ENCODE measurements around the gene SNW1.
"Not testable (repeated sequence)": the region's sequence is repeated elsewhere in the genome, so short reads cannot be mapped to it uniquely, and the experiment has no call there.

Gene SNW1

DNA sequence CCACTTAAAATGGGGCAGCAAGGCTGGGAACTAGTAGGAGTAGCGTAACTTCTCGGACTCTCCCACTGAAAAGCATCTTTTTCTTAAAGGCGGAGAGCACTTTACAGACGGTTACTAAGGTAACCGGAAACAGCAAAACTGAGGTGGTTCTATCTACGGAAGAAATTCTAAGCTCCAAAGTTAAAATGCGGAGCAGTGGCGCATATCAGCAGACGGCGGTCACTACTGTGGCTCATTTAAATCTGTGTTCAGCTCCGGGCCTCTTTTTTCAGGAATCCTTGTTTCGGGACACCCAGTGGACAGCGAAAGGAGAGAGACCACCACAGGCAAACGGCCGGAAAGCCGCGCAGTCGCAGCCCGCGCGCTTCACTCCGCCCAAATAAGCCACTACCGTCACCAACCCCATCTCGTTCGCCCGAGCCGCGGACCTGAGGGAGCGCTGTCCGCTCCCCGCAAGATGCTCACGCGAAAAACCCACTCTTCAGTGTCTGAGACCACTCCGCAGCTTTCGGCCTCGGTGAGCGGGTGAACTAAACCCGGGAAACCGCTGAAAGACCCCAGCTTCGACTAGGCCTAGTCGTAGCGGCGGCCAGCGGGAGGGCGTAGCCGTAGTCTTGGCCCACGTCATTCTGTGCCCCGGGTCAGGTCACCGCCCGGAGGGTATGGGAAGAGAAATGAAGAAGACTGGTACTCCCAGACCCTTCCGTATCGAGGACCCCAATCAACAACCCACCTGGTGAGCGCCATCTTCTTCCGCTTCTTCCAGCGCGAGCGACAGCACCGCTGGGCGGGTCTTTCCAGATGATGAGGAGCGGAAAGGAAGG, at the start of gene SNW1:
Gene SNW1 (minus strand): TSS at position 776 of the 824 bp plus-strand sequence. CDS start 29 bp downstream, at position 747.
- no peak for DNase-seq

DNA sequence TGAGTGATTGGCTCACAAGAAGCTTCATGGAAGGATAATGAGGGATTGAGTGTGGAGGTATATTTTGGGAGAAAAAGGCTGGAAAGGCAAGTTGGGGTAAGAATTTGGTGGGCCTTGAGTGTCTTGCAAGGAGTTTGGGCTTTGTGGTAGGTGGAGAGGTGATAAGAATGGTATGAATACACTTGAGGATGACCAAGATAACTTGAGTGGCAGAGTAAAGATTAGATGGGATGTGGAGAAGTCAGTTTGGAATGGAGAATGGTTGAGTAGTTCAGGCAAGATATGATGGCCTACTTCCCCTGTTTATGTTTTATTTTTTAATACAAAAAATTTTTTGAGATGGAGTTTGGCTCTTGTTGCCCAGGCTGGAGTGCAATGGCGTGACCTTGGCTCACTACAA, 48.1 kb upstream of the SNW1 start:
- no peak for DNase-seq

DNA sequence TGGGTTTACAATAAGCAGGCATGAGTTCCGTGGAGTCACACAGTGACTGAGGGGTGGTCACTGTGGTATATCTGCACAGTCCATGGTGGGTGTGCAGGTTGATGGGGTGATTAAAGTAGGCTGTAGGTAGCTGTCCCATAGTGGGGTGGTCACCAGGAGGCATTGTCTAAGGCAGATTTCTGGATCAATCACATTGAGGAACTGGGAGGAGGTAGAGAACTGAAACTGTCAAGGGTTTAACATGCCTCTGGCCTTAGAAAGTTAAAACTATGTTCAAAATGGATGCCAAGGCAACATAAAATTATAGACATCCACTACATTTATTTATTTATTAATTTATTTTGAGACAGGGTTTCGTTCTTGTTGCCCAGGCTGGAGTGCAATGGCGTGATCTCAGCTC, 47.3 kb upstream of the SNW1 start:
- DNase-seq, result no peak

DNA sequence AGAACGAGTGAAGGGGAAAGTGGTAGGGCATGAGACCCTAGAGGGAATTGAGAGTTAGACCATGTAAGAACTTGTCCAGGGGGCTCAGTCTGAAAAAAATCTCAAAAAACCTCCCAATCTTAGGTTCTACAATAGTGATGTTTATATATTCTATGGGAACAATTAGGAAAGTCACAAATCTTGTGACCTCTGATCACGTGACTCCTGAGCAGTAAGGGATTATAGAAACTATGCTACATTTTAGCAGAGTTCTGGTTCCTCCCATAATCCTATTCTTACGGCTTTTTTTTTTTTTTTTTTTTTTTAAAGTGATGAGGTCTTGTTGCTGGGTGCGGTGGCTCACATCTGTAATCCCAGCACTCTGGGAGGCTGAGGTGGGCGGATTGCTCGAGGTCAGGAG, 44.8 kb upstream of the SNW1 start:
- no peak for DNase-seq

DNA sequence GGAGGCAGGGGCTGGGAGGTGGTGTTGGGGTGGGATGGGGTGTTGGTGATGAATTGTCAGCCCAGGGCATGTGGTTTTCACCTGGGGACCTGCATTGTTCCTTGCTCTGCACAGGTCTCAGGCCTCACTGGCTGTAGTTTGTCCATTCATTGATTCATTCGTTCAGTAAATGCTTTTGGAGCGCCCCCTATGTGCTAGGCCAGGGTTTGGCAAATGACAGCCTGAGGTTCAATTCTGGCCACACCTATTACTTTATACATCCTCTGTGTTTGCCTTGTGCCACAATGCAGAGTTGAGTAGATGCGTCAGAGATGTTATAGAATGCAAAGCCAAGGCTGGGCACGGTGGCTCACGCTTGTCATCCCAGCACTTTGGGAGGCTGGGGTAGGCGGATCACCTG, 43.6 kb upstream of the SNW1 start:
- DNase-seq, result no peak

DNA sequence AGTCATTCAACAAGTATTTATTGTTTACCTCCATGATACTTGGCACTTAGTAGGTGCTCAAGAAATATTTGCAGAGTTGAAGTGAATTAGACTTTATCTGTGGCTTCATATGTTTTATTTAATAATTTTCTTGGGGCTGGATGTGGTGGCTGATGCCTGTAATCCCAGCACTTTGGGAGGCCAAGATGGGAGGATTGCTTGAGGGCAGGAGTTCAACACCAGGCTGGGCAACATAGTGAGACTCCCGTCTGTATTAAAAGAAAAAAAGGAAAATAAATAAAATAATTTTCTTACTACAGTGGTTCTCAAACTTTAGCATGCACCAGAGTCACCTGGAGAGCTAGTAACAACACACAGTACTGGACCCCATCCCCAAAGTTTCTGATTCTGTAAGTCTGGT, 39.9 kb upstream of the SNW1 start:
- DNase-seq, result no peak

DNA sequence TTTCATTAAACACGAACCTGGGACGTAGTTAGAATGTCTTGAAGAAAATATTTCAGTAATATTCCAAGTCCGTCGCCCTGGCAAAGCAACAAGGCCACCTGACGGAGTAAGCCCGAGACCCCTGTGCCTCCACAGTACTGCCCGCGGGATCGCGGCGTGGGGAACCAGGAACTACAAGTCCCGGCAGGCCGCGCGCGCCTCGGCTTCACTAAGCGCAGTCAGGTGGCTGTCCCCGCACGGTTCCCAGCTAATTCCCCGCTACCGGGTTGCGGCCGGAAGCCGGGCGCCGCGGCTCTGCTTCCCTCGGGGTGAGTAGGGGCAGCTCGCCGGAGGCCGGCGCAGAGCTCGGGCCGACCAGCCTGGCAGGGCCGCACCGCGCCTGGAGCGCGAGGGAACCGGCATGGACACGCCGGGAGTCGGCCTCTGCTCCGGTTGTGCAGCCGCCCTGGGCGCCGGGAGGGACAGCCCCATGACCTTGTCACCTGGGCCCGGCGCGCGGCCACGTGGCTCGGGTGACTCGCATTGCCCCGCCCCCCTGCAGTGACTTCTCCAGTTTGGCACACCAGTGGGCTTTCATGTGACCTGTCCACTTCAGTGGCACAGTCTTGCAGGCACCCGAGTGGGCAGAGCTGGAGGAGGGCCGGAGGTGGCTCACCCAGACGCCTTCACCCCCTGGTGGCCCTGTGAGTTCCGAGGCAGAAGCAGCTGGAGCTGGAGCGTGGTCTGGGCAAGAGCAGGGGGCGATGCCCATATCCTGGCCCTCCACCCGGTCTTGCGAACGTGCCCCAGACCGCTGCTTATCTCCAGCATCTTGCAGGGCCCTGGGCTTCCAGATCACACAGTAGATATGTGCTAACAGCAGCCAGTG, 39.1 kb upstream of the SNW1 start, which contains the start of gene ADCK1:
Gene ADCK1 (plus strand): TSS at position 247 of the 868 bp plus-strand sequence. CDS start 18,870 bp downstream, outside the sequence.
- peak; percentile 31 for DNase-seq

DNA sequence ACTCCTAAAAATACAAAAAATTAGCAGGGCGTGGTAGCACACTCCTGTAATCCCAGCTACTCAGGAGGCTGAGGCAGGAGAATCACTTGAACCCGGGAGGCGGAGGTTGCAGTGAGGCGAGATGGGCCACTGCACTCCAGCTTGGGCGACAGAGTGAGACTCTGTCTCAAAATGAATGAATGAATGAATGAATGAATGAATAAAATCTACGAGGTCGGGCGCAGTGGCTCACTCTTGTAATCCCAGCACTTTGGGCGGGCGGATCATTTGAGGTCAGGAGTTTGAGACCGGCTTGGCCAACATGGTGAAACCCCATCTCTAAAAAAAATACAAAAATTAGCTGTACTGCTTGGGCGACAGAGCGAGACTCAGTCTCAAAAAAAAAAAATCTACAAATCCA, 38.5 kb upstream of the SNW1 start:
- not testable (repeated sequence) for DNase-seq

DNA sequence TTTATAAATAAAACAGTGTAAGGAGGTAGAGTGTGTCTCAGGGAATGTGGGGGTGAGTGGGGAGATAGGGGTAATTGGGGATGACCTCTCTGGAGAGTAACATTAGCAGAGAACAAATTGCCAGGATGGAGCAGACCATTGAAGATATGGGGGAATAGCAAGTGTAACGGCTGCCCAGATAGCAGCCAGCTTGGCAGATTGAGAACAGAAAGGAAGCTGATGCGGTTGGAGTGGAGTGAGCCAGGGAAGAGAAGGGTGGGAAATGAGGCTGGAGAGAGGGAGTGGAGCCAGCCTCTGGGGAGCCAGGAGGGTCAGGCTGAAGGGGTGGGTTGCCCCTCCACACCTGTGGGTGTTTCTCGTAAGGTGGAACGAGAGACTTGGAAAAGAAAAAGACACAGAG, 33.4 kb upstream of the SNW1 start:
- DNase-seq, result no peak

DNA sequence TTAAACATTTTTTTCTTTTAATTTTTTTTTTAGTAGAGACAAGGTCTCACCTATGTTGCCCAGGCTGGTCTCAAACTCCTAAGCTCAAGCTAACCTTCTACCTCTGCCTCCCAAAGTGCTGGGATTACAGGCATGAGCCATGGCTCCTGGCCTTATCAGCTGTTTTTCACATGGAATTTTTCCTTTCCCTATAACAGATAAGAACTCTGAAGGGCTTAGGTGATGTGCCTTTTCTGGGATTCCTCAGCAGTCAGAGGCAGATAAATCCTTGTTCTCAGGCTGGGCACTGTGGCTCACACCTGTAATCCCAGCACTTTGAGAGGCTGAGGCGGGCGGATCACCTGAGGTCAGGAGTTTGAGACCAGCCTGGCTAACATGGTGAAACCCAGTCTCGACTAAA, 32.3 kb upstream of the SNW1 start:
- not testable (repeated sequence) for DNase-seq

DNA sequence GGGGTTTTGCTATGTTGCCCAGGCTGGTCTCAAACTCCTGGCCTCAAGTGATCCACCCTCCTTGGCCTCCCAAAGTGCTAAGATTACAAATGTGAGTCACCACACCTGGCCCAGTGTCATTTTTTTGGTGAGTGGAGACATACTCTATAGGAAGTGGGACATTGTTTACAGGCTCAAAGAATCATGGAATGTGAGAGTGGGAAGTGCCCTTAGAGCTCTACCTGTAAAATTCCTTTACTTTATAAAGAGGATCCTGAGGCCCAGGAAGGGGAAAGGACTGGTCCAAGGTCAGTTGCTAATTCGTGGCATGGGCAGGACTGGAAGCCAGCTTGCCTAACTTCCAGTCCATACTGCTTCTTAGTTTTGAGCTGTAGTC, 30.3 kb upstream of the SNW1 start:
- no peak for DNase-seq

DNA sequence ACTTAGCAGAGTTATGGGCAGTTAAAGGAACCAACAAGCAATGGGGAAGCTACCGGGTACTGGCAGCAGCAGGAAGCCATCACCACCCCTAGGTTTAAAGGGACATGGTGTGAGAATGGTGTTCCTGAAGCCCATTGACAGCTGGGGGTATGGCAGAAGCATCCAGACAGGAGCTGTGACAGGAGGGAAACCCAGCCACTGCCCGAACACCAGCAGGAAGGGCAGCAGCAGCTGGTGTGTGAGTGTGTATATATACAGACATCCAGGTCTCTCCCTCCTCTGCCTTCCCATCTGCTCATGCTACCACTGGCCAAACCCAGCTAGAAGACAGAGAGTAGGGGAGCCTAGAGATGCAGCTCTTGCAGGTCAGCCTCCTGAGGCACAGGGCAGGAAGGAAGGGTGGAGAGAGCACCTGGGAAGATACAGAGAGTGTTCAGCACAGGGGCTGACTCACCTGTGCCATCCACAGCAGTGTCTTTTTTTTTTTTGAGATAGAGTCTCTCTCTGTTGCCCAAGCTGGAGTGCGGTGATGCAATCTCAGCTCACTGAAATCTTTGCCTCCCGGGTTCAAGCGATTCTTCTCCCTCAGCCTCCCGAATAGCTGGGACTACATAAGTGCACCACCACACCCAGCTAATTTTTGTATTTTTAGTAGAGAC, 29.7 kb upstream of the SNW1 start:
- DNase-seq, result no peak

DNA sequence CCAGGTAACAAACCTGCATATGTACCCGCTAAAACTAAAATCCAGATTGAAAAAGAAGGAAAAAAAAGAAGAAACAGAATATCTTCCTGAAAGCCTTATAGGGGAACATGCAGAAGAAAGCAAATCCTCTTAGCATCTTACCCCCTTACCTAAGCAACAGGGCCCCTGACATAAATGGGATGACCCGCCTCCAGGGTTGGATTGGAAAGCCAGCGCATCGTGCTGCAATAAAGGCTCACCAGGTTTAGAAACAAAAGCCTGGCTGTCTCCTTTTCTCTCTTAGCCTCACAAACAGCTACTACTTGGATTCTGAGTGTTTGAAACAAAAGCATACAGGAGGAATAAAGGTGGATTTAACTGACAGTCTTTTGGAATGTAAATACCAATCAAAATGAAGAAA, 25.2 kb upstream of the SNW1 start:
- no peak for DNase-seq

DNA sequence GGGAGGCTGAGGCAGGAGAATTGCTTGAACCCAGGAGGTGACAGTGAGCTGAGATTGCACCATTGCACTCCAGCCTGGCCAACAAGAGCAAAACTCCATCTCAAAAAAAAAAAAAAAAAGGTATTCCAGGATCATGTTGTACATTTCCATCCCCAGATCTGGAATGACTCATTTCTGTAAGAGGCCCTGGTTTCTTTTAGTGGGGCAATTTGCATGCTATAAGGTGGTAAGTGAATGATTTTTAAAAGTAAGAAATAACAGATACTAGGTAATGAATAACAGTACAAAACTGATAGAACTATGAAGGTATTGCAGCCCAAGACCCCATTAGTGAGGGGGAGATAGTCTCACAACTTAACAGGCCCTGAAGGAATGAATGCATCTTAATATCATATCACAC, 21.2 kb upstream of the SNW1 start:
- DNase-seq, result no peak

DNA sequence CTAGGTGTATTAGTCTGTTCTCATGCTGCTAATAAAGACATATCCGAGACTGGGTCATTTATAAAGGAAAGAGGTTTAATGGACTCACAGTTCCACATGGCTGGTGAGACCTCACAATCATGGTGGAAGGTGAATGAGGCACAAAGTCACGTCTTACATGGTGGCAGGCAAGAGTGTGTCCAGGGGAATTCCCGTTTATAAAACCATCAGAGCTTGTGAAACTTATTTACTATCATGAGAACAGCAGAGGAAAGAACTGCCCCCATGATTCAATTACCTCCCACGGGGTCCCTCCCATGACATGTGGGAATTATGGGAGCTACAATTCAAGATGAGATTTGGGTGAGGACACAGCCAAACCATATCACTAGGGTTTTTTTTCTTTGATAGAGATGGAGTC, 13.0 kb upstream of the SNW1 start:
- not testable (repeated sequence) for DNase-seq

DNA sequence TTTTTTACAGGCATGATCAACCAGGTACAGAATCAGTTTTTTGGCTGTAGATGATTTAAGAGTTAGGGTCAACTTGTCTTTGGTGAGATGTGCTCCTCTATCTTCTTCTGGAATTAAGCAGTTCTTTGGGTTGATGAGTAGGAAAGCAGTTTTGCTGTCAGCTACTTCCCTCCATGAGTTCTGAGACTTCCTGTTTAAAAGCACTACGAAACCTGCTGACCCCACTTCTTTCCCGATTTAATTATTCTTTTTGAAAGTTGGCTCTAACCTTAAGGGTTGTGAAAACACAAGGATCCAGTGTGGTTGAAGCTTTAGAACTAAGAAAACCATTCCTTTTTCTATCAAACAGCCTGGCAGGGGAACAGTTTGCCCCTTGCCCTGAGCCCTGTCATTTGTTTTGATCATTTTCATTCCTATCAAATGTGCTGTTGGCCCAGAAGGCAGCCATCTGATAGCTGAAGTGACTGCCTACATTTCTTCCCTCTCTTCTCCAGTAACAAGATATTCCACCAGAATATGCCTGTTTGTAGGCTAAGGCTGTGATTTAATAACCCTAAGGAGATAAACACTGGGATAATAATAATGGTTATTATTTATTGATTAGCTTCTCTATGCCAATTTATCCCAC, 7.6 kb upstream of the SNW1 start:
- DNase-seq, result not testable (repeated sequence)

DNA sequence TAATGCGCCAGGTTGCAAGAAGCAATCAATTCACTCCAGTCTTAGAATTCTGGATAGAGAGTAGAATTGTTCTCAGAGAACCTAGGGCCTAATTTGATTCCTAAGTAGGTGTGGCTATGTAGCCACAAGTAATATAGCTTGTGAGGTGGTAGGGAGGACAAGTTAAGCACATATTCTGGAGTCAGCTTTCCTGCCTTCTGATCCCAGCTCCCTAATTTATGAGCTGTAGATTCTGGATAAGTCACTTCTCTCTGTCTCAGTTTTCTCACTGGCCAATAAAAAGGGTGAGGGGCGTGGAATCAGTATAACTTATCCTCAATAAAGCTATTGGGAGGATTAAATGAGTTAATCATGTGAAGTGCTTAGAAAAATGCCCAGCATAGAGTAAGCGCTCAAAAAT, 3.0 kb upstream of the SNW1 start:
- no peak for DNase-seq

DNA sequence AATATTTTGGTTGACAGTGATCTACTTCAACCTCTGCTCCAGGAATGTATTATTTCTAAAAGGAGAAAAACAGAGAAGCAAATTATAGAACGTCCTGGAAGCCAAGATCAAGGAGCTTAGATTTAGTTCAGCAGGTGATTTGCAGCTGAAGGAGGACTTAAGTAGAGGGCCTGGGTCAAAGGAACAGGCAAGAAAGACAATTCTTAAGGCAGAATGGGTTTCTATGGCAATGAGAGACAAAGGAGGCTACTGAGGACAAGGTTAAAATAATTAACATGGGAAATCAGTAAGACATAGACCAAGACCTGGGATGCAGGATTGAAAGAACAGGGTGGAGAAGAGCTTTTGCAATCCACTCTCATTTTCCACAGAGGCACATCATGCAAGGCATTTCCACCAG, 2.4 kb upstream of the SNW1 start:
- DNase-seq, result no peak

DNA sequence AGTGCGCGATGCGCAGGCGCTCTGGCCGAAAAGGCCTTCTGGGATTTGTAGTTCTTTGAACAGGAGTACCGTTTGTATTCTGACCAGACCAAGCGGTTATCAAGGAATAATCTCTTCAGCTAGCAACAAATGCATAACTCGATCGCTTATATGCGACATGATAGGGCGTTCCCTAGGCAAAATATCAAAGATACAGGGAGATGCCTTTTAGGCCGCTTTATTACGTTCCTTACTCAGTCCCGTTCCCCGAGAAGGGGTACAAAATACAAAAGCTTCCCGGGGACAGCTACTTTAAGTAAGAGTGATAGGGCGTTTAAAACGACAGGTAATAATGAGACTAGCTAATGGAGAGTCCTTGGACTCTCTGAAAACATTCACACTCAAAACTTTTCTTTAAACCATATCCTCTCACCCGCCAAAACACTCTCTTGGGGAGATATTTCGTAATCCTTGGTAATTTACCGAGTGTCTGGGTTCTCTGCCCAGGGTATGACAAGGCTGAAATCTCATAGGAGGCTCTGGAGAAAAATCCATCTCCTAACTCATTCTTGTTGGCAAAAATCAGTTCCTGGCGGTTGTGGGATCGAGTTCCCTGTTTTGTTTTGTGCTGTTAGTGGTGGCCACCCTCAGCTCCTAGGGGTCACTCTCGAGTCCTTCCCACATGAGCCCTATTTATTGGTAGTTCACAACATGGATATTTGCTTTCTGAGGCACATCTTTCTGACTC, 412 bp upstream of the SNW1 start:
- DNase-seq, result peak; percentile 55

DNA sequence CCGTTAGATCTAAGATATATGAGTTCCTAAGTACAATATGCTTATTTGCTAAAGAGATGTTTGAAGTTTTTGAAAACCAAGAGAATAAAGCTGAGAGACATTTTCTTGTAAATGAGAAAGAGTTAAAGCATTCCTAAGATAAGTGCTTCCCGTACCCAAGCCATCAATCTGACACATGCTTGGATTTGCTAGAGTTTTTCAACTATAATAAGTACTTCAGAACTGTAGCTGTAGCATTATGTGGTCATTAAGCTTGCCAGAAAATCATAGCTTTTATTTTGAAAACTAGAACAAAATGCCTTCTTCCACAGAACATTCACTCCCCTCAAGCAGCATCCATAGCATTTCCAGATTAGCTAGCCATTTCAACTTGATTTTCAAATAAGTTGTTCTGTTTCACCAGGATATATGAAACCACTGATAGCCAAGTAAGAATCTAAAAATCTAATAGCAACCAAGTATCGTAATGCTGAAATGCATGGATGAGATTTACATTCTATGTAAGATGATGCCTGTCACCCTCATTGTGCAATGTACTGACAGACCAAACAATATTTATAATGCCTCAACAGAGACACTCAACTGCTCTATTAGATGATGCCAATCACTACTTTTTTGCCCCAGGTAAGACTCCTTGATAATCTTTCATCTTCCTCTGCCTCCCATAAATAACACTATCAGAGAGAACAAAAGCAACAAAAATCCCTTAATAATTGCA, 8.0 kb downstream of the SNW1 start:
- DNase-seq, result no peak

DNA sequence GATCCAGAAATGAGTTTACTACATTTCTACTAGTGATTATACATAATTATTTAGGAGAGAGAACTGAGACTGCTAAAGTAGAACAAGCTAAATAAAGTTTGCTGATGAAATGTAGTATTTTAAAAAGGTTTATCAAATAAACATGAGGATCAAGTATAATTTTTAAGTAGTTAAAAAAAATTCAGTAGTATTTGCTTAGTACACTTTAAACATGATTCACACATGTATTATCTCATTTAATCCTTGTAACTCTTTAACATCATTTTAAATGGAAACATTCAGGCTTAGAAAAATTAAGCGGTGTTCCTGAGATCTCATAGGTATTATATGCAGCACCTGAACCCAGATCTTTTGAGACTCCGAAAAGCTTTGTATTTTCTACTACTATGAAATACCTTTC, 8.7 kb downstream of the SNW1 start:
- DNase-seq, result no peak

DNA sequence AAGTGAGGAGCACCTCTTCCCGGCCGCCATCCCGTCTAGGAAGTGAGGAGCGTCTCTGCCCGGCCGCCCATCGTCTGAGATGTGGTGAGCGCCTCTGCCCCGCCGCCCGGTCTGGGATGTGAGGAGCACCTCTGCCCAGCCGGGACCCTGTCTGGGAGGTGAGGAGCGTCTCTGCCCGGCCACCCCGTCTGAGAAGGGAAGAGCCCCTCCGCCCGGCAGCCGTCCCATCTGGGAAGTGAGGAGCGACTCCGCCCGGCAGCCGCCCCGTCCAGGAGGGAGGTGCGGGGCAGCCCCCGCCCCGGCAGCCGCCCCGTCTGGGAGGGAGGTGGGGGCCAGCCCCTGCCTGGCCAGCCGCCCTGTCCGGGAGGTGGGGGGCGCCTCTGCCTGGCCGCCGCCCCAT, 13.5 kb downstream of the SNW1 start:
- DNase-seq, result not testable (repeated sequence)
